Peyer's patch (tissue), 4 donors: ENCODE results near the gene NOP53.

Experiments
- CTCF ChIP-seq, 6 experiments: fragments of 450-650 bp in 4 of 6; fragments of 200-600 bp in 2 of 6; sonication (generic) in 1 of 6; IDR thresholded peaks; one replicate each; pipeline ENCODE4 v1.5.1; 2017 to 2019; ENCODE audit warnings: antibody characterized with exemption in 6 of 6, mild to moderate bottlenecking in 3 of 6, moderate library complexity in 1 of 6
- POLR2A ChIP-seq, 2 donors: fragments of 450-650 bp; IDR thresholded peaks; one replicate each; pipeline ENCODE4 v1.5.1; 2017; ENCODE audit warnings: antibody characterized with exemption in 2 of 2, mild to moderate bottlenecking in 2 of 2, moderate library complexity in 2 of 2

DNA sequence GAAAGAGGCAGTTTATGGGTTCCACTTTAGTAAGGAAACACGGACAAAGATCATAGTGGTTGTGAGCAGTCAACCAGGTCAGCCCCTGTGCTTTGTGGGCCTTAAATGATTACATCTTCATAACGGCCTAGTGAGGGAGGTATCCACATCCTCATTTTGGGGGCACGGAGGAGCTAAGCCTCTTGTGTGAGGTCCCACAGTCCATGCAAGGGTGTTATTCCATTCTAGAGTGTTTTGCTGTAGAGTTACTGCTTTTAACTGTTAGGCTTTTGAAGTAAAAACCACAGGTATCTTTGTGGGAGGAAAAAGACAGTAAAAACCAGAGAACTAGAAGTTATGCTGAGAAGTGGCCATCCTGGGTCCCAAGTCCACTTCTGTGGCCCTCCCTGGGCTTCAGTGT is 4.0 kb downstream of the NOP53 start:
- TF ChIP-seq CTCF (IDR thresholded peaks at IDR 0.05) (no peak), POLR2A (IDR thresholded peaks at IDR 0.05) (no peak)
